Measurements from ENCODE around the gene MIOX.

DNA sequence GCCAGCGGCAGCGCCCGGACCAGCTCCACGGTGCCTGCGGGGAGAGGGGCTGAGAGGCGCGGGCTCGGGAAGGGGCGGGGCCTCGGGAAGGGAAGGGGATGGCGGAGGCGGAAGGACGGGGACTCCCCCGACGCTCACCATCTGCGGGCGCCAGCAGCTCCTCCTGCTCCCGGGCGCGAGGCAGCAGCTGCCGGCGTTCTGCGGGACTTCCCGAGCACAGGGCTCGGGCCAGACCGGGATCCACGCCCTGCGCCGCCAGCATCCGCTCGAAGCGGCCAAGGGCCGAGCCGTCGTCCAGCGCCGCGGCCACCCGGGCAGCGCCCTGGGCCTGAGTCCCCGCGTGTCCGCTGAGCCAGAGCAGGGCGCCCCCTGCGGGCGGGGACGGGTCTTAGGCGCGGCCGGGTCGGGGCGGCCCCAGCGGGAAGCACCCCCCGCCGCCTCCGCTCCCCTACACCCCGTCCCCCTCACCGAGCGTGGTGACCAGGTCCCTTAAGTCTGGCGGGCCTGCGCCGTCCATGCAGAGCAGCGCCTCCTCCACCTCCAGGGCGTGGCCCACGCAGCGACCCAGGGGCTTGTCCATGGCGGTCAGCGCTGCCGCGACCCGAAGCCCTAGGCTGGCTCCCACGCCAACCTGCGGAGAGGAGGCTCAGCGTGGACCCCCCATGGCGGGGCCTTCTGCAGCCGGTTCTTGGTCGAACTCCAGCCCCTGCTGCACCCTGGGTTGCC lies 39.6 kb downstream of the MIOX start:
- TF ChIP-seq, protein P1, sequence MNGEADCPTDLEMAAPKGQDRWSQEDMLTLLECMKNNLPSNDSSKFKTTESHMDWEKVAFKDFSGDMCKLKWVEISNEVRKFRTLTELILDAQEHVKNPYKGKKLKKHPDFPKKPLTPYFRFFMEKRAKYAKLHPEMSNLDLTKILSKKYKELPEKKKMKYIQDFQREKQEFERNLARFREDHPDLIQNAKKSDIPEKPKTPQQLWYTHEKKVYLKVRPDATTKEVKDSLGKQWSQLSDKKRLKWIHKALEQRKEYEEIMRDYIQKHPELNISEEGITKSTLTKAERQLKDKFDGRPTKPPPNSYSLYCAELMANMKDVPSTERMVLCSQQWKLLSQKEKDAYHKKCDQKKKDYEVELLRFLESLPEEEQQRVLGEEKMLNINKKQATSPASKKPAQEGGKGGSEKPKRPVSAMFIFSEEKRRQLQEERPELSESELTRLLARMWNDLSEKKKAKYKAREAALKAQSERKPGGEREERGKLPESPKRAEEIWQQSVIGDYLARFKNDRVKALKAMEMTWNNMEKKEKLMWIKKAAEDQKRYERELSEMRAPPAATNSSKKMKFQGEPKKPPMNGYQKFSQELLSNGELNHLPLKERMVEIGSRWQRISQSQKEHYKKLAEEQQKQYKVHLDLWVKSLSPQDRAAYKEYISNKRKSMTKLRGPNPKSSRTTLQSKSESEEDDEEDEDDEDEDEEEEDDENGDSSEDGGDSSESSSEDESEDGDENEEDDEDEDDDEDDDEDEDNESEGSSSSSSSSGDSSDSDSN (CRISPR knock-in tag; IDR thresholded peaks at IDR 0.05) = peak; percentile 22; the same call in 1 of the 2 replicates
- no peak for TF ChIP-seq CCAR2 (optimal IDR thresholded peaks at IDR 0.05; ENCODE audit: low read depth, low read length)
- no peak for TF ChIP-seq POLR2A (IDR thresholded peaks at IDR 0.05; ENCODE audit: insufficient read depth in 1 of 2, low read depth in 2 of 2, low read length in 2 of 2)
- TF ChIP-seq, protein P2, sequence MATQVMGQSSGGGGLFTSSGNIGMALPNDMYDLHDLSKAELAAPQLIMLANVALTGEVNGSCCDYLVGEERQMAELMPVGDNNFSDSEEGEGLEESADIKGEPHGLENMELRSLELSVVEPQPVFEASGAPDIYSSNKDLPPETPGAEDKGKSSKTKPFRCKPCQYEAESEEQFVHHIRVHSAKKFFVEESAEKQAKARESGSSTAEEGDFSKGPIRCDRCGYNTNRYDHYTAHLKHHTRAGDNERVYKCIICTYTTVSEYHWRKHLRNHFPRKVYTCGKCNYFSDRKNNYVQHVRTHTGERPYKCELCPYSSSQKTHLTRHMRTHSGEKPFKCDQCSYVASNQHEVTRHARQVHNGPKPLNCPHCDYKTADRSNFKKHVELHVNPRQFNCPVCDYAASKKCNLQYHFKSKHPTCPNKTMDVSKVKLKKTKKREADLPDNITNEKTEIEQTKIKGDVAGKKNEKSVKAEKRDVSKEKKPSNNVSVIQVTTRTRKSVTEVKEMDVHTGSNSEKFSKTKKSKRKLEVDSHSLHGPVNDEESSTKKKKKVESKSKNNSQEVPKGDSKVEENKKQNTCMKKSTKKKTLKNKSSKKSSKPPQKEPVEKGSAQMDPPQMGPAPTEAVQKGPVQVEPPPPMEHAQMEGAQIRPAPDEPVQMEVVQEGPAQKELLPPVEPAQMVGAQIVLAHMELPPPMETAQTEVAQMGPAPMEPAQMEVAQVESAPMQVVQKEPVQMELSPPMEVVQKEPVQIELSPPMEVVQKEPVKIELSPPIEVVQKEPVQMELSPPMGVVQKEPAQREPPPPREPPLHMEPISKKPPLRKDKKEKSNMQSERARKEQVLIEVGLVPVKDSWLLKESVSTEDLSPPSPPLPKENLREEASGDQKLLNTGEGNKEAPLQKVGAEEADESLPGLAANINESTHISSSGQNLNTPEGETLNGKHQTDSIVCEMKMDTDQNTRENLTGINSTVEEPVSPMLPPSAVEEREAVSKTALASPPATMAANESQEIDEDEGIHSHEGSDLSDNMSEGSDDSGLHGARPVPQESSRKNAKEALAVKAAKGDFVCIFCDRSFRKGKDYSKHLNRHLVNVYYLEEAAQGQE (IDR thresholded peaks at IDR 0.05; ENCODE audit: borderline replicate concordance in 1 of 2, low read depth in 1 of 2, low read length in 2 of 2) = no peak
- TF ChIP-seq MYNN (CRISPR knock-in tag; IDR thresholded peaks at IDR 0.05; ENCODE audit: low read depth) = no peak; the same call in 1 of the 2 replicates
- TF ChIP-seq, protein P3, sequence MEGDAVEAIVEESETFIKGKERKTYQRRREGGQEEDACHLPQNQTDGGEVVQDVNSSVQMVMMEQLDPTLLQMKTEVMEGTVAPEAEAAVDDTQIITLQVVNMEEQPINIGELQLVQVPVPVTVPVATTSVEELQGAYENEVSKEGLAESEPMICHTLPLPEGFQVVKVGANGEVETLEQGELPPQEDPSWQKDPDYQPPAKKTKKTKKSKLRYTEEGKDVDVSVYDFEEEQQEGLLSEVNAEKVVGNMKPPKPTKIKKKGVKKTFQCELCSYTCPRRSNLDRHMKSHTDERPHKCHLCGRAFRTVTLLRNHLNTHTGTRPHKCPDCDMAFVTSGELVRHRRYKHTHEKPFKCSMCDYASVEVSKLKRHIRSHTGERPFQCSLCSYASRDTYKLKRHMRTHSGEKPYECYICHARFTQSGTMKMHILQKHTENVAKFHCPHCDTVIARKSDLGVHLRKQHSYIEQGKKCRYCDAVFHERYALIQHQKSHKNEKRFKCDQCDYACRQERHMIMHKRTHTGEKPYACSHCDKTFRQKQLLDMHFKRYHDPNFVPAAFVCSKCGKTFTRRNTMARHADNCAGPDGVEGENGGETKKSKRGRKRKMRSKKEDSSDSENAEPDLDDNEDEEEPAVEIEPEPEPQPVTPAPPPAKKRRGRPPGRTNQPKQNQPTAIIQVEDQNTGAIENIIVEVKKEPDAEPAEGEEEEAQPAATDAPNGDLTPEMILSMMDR (CRISPR knock-in tag; IDR thresholded peaks at IDR 0.05) = peak; percentile 46
